Astrocyte (in vitro differentiated cells and primary cell): ENCODE measurements around the gene CDKN2B-AS1. TPM values are rescaled to one million over a fixed set of nuclear protein-coding genes. Genes with fewer than 3 reads are reported as not detected.

Experiments
- DNase-seq: peaks from one replicate; pipeline ENCODE4 v3.0.0-alpha.2; 2010; ENCODE audit warnings: low read depth
- FAIRE-seq: peaks from 2 replicates; lab custom pipeline; 2011; peaks lifted over from hg19 to GRCh38; lab: Jason Lieb, UNC
- H2AFZ ChIP-seq: 2 replicates; pipeline ENCODE4 v1.6.0; 2012; ENCODE audit warnings: low read depth, low read length, inconsistent platforms
- H3K27ac ChIP-seq: 2 replicates; pipeline ENCODE4 v1.5.1; 2011; ENCODE audit warnings: low read depth, low read length, inconsistent platforms
- H3K27me3 ChIP-seq: 2 replicates; pipeline ENCODE4 v1.6.0; 2011; ENCODE audit warnings: low read length, inconsistent platforms; ENCODE audit not compliant: insufficient read depth
- H3K36me3 ChIP-seq: 2 replicates; pipeline ENCODE4 v1.5.1; 2011; ENCODE audit warnings: low read length, inconsistent platforms; ENCODE audit not compliant: insufficient read depth
- H3K4me1 ChIP-seq: 2 replicates; pipeline ENCODE4 v1.5.1; 2011; ENCODE audit warnings: low read length, inconsistent platforms; ENCODE audit not compliant: insufficient read depth
- H3K4me2 ChIP-seq: 2 replicates; pipeline ENCODE4 v1.6.0; 2012; ENCODE audit warnings: low read length, inconsistent platforms
- H3K4me3 ChIP-seq: 2 replicates; pipeline ENCODE4 v1.5.1; 2011; ENCODE audit warnings: low read depth, mild to moderate bottlenecking, low read length, inconsistent platforms; ENCODE audit not compliant: insufficient read depth
- H3K79me2 ChIP-seq: 2 replicates; pipeline ENCODE4 v1.6.0; 2012; ENCODE audit warnings: mild to moderate bottlenecking, low read length, inconsistent platforms; ENCODE audit not compliant: insufficient read depth
- H3K9ac ChIP-seq: 2 replicates; pipeline ENCODE4 v1.6.0; 2012; ENCODE audit warnings: mild to moderate bottlenecking, low read length, inconsistent platforms
- H3K9me3 ChIP-seq: 2 replicates; pipeline ENCODE4 v1.5.1; 2012; ENCODE audit warnings: low read depth, mild to moderate bottlenecking, low read length, inconsistent platforms; ENCODE audit not compliant: insufficient read depth
- H4K20me1 ChIP-seq: 2 replicates; pipeline ENCODE4 v1.6.0; 2012; ENCODE audit warnings: low read length, inconsistent platforms; ENCODE audit not compliant: insufficient read depth
- H3K27ac Mint-ChIP-seq: one replicate; pipeline ENCODE4 v1.8.0; 2021; ENCODE audit warnings: mild to moderate bottlenecking, mixed read lengths; ENCODE audit not compliant: unreplicated experiment
- H3K27me3 Mint-ChIP-seq: one replicate; pipeline ENCODE4 v1.8.0; 2021; ENCODE audit warnings: low read depth, mixed read lengths; ENCODE audit not compliant: unreplicated experiment
- H3K36me3 Mint-ChIP-seq: one replicate; pipeline ENCODE4 v1.8.0; 2021; ENCODE audit warnings: low read depth, mixed read lengths; ENCODE audit not compliant: unreplicated experiment
- H3K4me1 Mint-ChIP-seq: one replicate; pipeline ENCODE4 v1.8.0; 2021; ENCODE audit warnings: low read depth, mixed read lengths; ENCODE audit not compliant: unreplicated experiment
- H3K4me3 Mint-ChIP-seq: one replicate; pipeline ENCODE4 v1.8.0; 2021; ENCODE audit warnings: mild to moderate bottlenecking, moderate library complexity, mixed read lengths; ENCODE audit not compliant: unreplicated experiment
- H3K9me3 Mint-ChIP-seq: one replicate; pipeline ENCODE4 v1.8.0; 2021; ENCODE audit warnings: mild to moderate bottlenecking, mixed read lengths; ENCODE audit not compliant: unreplicated experiment
- EZH2 ChIP-seq: IDR thresholded peaks from 2 replicates; pipeline ENCODE4 v1.6.1; 2012; ENCODE audit warnings: mild to moderate bottlenecking, low read length, inconsistent platforms; ENCODE audit not compliant: insufficient read depth
- total RNA-seq: library from RNA; stranded (reverse); gene quantifications from 2 replicates; pipeline ENCODE4 v1.2.1, GENCODE V29; 2021
- TF ChIP-seq, protein P1 (sequence below): IDR thresholded peaks from 2 replicates; pipeline ENCODE4 v1.5.1; 2011; ENCODE audit warnings: low read depth, mild to moderate bottlenecking, inconsistent platforms, low read length, moderate library complexity; ENCODE audit not compliant: insufficient read depth

The CDKN2B-AS1 gene
- total RNA-seq, 1 donor from 2014 or later, result 2.3 TPM

DNA sequence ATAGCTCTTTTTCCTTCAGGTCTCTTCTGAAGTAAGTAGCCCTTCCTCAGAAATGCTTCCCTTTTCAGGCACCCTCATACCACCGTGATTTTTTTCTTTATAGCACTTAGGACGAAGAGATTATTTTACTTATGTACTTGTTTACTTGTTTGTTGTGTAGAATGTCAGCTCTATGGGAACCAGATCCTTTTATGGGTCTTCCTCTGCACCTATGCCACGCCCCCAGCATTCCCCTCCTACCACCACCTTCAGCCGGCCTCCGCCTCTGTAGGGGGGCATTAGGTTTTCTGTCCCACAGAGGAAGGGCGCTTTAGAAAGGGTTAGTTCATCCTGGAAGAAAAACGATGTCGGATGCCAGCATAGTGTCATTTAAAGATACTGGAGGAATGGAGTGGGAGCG, 1.8 kb downstream of the CDKN2B-AS1 start:
- H3K27ac ChIP-seq, result peak overlapping the region; percentile 93
- H3K27me3 ChIP-seq, result no peaks in the 10 kb centered on the region
- H3K27ac Mint-ChIP-seq, result peak overlapping the region; percentile 82
- peaks cover 85% of the 10 kb centered on the region for H3K79me2 ChIP-seq
- peak overlapping the region; percentile 98 for H3K9ac ChIP-seq
- H3K36me3 Mint-ChIP-seq, result no peaks in the 10 kb centered on the region
- peak overlapping the region; percentile 90 for H3K4me3 ChIP-seq
- no peak overlapping the region for H2AFZ ChIP-seq
- no peaks in the 10 kb centered on the region for H3K9me3 Mint-ChIP-seq
- FAIRE-seq (no peak), DNase-seq (no peak)
- no peaks in the 10 kb centered on the region for H3K36me3 ChIP-seq
- peaks cover 6% of the 10 kb centered on the region for H3K27me3 Mint-ChIP-seq
- peak overlapping the region; percentile 96 for H3K4me2 ChIP-seq
- peaks cover 20% of the 10 kb centered on the region for H3K4me1 ChIP-seq
- TF ChIP-seq, protein P1, sequence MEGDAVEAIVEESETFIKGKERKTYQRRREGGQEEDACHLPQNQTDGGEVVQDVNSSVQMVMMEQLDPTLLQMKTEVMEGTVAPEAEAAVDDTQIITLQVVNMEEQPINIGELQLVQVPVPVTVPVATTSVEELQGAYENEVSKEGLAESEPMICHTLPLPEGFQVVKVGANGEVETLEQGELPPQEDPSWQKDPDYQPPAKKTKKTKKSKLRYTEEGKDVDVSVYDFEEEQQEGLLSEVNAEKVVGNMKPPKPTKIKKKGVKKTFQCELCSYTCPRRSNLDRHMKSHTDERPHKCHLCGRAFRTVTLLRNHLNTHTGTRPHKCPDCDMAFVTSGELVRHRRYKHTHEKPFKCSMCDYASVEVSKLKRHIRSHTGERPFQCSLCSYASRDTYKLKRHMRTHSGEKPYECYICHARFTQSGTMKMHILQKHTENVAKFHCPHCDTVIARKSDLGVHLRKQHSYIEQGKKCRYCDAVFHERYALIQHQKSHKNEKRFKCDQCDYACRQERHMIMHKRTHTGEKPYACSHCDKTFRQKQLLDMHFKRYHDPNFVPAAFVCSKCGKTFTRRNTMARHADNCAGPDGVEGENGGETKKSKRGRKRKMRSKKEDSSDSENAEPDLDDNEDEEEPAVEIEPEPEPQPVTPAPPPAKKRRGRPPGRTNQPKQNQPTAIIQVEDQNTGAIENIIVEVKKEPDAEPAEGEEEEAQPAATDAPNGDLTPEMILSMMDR, result no peak
- no peak for TF ChIP-seq EZH2
- H3K4me3 Mint-ChIP-seq, result peak overlapping the region; percentile 98
- H3K9me3 ChIP-seq, result no peaks in the 10 kb centered on the region
- peaks cover 19% of the 10 kb centered on the region for H3K4me1 Mint-ChIP-seq
- peaks cover 11% of the 10 kb centered on the region for H4K20me1 ChIP-seq

DNA sequence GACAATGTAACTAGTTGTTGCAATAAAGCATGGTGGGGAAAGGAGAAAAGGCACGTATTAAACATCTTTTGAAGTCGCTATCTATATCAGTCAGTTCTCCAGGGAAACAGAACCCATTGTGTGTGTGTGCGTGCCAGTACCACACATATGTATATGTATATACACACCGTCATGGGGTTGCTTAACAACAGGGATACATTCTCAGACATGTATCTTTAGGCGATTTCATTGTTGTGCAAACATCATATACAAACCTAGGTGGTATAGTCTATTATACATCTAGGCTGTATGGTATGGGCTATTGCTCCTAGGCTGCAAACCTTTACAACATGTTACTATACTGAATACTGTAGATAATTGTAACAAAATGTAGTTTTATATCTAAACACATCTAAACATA, 2.3 kb downstream of the CDKN2B-AS1 start:
- Histone ChIP-seq H3K4me1 (peaks cover 20% of the 10 kb centered on the region), H4K20me1 (peaks cover 11% of the 10 kb centered on the region), H3K9ac (peak overlapping the region; percentile 98), H3K27me3 (no peaks in the 10 kb centered on the region), H3K4me2 (peak overlapping the region; percentile 96), H3K4me3 (peak overlapping the region; percentile 90), H2AFZ (no peak overlapping the region), H3K9me3 (no peaks in the 10 kb centered on the region), H3K36me3 (no peaks in the 10 kb centered on the region), H3K79me2 (peaks cover 85% of the 10 kb centered on the region), H3K27ac (no peak overlapping the region)
- Mint-ChIP-seq H3K36me3 (no peaks in the 10 kb centered on the region), H3K4me1 (peaks cover 21% of the 10 kb centered on the region), H3K27ac (peak overlapping the region; percentile 82), H3K27me3 (peaks cover 2% of the 10 kb centered on the region), H3K9me3 (no peaks in the 10 kb centered on the region), H3K4me3 (peak overlapping the region; percentile 98)
- FAIRE-seq (no peak), DNase-seq (no peak)
- no peak for TF ChIP-seq EZH2
- TF ChIP-seq, protein P1, result no peak

DNA sequence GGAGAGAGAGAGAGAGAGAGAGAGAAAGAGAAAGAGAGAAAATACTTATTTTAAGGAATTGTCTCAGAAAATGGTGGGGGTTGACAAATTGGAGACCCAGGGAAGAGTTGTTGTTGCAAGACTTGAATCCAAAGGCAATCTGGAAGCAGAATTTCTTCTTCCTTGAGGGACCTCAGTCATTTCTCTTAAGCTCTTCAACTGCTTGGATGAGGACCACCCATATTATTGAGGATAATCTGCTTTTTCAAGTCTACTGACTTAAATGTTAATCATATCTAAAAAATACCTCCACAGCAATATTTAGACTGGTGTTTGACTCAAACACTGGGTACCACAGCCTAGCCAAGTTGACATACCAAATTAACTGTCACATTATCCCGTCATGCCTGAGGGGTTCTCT, 2.9 kb downstream of the CDKN2B-AS1 start:
- Mint-ChIP-seq H3K27me3 (peaks cover 2% of the 10 kb centered on the region), H3K27ac (no peak overlapping the region)

More for the DNA sequence above, 2.9 kb downstream of the CDKN2B-AS1 start:
- Mint-ChIP-seq H3K4me1 (peaks cover 23% of the 10 kb centered on the region), H3K36me3 (no peaks in the 10 kb centered on the region), H3K9me3 (no peaks in the 10 kb centered on the region), H3K4me3 (no peak overlapping the region)
- H3K4me1 ChIP-seq, result peaks cover 20% of the 10 kb centered on the region
- H3K79me2 ChIP-seq, result peaks cover 82% of the 10 kb centered on the region
- H3K9me3 ChIP-seq, result no peaks in the 10 kb centered on the region
- H3K9ac ChIP-seq, result no peak overlapping the region
- no peak overlapping the region for H2AFZ ChIP-seq
- H3K27me3 ChIP-seq, result no peaks in the 10 kb centered on the region
- peaks cover 11% of the 10 kb centered on the region for H4K20me1 ChIP-seq
- FAIRE-seq, result no peak
- DNase-seq, result no peak
- H3K4me2 ChIP-seq, result peak overlapping the region; percentile 96
- no peaks in the 10 kb centered on the region for H3K36me3 ChIP-seq
- H3K4me3 ChIP-seq, result no peak overlapping the region
- TF ChIP-seq EZH2, result no peak
- TF ChIP-seq, protein P1, result no peak
- H3K27ac ChIP-seq, result no peak overlapping the region
